ENCODE measurements around the gene RMDN3. TPM values are rescaled to one million over a fixed set of nuclear protein-coding genes. Genes with fewer than 3 reads are reported as not detected.

The RMDN3 gene
- polyA plus RNA-seq, 3 donors: 28.9 to 87.2 (median 41.9) TPM

Other genes starting within 250 kb of the RMDN3 start
- 10 to 100 TPM; 18.8 to 33.6 (median 29.5) TPM for gene CCDC32, start 190.2 kb downstream of the RMDN3 start, polyA plus RNA-seq
- 1 to 10 TPM; 4.0 to 9.4 (median 7.7) TPM for gene RPUSD2, start 186.0 kb downstream of the RMDN3 start, polyA plus RNA-seq
- gene KNL1, start 161.0 kb downstream of the RMDN3 start, polyA plus RNA-seq: 1 to 10 TPM in 1 of 3 donors, under 1 TPM in 2; 0.12 to 1.3 (median 0.12) TPM
- 1 to 10 TPM in 1 of 3 donors, under 1 TPM in 2; 0.24 to 1.0 (median 0.31) TPM for gene RAD51, start 60.1 kb downstream of the RMDN3 start, polyA plus RNA-seq
- 100 to 1,000 TPM in 1 of 3 donors, 10 to 100 TPM in 2; 17.7 to 125 (median 96.5) TPM for gene GCHFR, start 8.8 kb upstream of the RMDN3 start, polyA plus RNA-seq
- under 1 TPM; 0.17 to 0.67 (median 0.33) TPM for gene C15orf62, start 14.7 kb upstream of the RMDN3 start, polyA plus RNA-seq
- 10 to 100 TPM; 12.0 to 14.2 (median 13.3) TPM for gene ZFYVE19, start 51.8 kb upstream of the RMDN3 start, polyA plus RNA-seq
- 10 to 100 TPM; 22.4 to 41.5 (median 41.0) TPM for gene DNAJC17, start 52.2 kb upstream of the RMDN3 start, polyA plus RNA-seq
- gene PPP1R14D, start 73.5 kb upstream of the RMDN3 start, polyA plus RNA-seq: 1 to 10 TPM in 1 of 3 donors, under 1 TPM in 1, not detected in 1; 0.13 to 1.2 TPM
- 10 to 100 TPM in 1 of 3 donors, 1 to 10 TPM in 1, under 1 TPM in 1; 0.67 to 52.2 (median 6.2) TPM for gene SPINT1, start 88.8 kb upstream of the RMDN3 start, polyA plus RNA-seq
- gene RHOV, start 119.0 kb upstream of the RMDN3 start, polyA plus RNA-seq: 10 to 100 TPM in 1 of 3 donors, under 1 TPM in 1, not detected in 1; 0.30 to 14.6 TPM
- 1 to 10 TPM; 4.0 to 9.6 (median 6.9) TPM for gene VPS18, start 139.2 kb upstream of the RMDN3 start, polyA plus RNA-seq
- gene DLL4, start 174.1 kb upstream of the RMDN3 start, polyA plus RNA-seq: 10 to 100 TPM in 1 of 3 donors, 1 to 10 TPM in 2; 3.4 to 14.5 (median 7.2) TPM
- gene CHAC1, start 198.2 kb upstream of the RMDN3 start, polyA plus RNA-seq: 1 to 10 TPM; 4.8 to 9.4 (median 6.4) TPM